GM12891 (cell line): ENCODE measurements around the gene ADH1C.

Experiments used
- POLR2A ChIP-seq: IDR thresholded peaks from 2 replicates; pipeline ENCODE4 v1.6.1; 2011; ENCODE audit warnings: low read depth, low read length, control low read depth
- POLR2AphosphoS5 ChIP-seq: IDR thresholded peaks from 2 replicates; pipeline ENCODE4 v1.6.1; 2011; ENCODE audit warnings: low read depth, low read length, control low read depth
- SPI1 ChIP-seq: IDR thresholded peaks from 2 replicates; pipeline ENCODE4 v1.6.1; 2011; ENCODE audit warnings: low read depth, low read length, control low read depth
- TAF1 ChIP-seq: IDR thresholded peaks from 2 replicates; pipeline ENCODE4 v1.6.1; 2011; ENCODE audit warnings: low read depth, low read length, control low read depth

GRCh38 chr4:99381588-99382175 lies 29.1 kb upstream of the ADH1C start:
- TF ChIP-seq POLR2A = no peak
- TF ChIP-seq SPI1 = no peak
- TF ChIP-seq POLR2AphosphoS5 = no peak
- no peak for TF ChIP-seq TAF1
